Activated effector memory CD4-positive, alpha-beta T cell treated with anti-CD3 and anti-CD28 coated beads, Interleukin-2, amount 50 U/mL, for 16 hours (primary cell): Measurements from ENCODE around the gene OR2Y1.
"Not testable (repeated sequence)": the region's sequence is repeated elsewhere in the genome, so short reads cannot be mapped to it uniquely, and the experiment has no call there.

Experiments
- DNase-seq: peaks from one replicate; pipeline ENCODE4 v3.0.0-alpha.2; 2020

Gene OR2Y1

GRCh38 chr5:180736536-180736935 is 3.3 kb downstream of the OR2Y1 start:
- no peak for DNase-seq

DNA sequence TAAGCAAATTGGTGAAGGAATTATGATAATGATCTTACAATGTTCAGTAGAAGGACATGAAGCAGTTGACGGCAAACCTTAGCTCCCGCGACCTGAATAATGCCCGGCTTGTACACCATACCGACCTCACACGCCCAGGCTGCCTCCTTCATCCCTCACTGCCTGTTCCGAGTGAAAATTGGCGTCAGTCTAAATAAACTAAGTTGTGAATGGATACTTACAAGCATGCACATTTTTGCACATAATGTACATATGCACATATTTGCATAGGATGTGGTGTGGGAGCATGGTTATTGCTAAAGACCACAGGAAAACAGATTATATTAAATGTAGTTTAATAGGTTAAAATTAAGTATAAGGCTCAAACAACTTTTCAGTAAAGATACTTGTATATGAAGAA is 14.9 kb downstream of the OR2Y1 start:
- no peak for DNase-seq

DNA sequence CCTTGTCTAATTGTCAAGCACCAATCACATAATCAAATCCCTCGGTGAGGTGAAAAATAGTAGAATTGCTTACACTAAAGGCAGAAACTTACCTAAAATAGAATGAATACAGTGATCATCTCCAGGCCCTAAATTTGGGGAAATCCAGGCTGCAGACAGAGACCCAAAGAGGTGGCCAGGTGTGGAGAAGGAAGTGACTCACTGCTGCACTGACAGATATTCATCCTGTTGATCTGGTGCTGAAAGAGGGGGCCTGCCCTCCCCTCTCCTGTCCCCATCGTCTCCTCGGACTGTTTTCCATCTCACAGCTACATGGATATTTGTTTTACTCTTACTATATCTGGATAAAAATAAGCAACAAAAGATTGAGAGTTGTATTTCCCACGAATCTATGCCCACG is 15.9 kb downstream of the OR2Y1 start:
- DNase-seq: no peak

GRCh38 chr5:180720486-180720885 is 19.4 kb downstream of the OR2Y1 start:
- no peak for DNase-seq

DNA sequence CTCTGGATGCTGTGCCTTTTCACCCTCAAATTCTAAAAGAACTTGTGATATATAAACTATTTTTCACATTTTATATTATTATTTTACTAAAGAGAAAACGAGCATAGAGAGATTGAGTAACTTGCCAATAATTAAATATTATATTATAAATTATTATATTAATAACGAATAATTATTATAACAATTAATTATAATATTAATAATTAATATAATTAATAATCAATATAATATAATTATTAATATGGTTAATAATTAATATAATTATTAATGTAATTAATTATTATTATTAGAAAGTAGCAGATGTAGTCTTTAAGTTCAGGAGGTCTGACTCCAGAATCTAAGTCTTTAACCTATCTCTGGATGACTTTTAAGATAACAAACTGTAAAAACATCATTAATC is 20.1 kb downstream of the OR2Y1 start:
- no peak for DNase-seq

GRCh38 chr5:180718810-180719453 is 20.9 kb downstream of the OR2Y1 start:
- DNase-seq: no peak

DNA sequence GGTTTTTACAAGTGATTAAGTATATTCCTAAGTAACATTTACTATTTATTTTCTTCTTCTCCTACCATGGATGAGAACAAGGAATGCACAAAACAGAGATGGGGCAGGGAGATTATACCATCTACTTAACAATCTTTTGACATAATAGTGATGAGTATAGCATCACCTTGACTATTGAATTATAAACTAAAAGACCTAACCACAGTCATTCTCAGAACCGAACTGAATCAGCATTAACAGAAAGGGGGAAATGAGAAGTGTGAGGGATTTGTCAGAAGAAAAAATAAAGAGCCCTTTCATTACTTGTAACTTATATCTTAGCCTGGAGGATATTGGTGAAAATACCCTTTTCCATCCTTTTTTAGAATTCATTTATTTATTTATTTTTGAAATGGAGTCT is 21.9 kb downstream of the OR2Y1 start:
- DNase-seq: no peak

GRCh38 chr5:180704362-180704761 is 35.5 kb downstream of the OR2Y1 start:
- no peak for DNase-seq

GRCh38 chr5:180703912-180704311 is 35.9 kb downstream of the OR2Y1 start:
- no peak for DNase-seq

DNA sequence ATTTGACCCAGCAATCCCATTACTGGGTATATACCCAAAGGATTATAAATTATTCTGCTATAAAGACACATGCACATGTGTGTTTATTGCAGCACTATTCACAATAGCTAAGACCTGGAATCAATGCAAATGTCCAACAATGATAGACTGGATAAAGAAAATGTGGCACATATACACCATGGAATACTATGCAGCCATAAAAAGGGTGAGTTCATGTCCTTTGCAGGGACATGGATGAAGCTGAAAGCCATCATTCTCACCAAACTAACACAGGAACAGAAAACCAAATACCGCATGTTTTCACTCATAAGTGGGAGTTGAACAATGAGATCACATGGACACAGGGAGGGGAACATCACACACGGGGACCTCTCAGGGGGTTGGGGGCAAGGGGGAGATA is 36.5 kb downstream of the OR2Y1 start:
- DNase-seq: not testable (repeated sequence)

GRCh38 chr5:180700440-180700839 is 39.4 kb downstream of the OR2Y1 start:
- not testable (repeated sequence) for DNase-seq

DNA sequence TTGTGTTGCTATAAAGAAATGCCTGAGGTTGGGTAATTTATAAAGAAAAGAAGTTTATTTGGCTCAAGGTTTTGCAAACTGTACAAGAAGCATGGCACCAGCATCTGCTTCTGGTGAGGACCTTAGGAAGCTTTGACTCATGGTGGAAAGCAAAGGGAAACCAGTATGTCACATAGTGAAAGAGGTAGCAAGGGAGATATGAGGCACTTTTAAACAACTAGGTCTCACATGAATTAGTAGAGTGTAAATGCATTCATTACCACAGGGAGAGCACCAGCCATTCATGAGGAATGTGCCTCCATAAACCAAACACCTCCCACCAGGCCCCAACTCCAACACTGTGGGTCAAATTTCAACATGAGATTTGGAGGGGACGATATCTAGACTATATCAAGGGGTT is 40.8 kb downstream of the OR2Y1 start:
- no peak for DNase-seq

GRCh38 chr5:180696116-180696515 is 43.7 kb downstream of the OR2Y1 start:
- DNase-seq: no peak

DNA sequence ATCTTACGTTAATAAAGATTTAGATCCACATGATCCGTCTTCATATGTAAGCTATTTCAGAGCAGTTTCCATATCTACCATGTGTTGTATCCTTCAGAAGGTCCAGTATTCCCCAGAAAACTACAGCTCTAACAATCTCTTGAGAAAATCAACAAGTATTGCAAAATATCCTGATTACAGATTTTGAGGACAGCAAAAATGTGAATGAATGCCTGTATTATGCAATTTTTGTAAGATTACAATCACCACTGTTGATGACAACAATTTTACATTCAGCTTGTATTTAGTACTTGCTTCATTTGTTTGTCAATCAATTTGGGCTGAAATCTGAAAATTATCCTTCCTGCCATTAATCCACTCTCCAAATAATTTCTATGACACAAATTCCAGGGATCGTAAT is 47.4 kb downstream of the OR2Y1 start:
- no peak for DNase-seq

GRCh38 chr5:180691046-180691445 is 48.8 kb downstream of the OR2Y1 start:
- DNase-seq: no peak

- DNase-seq: no peak
Observed at GRCh38 chr5:180690562-180690961, 49.3 kb downstream of the OR2Y1 start.

GRCh38 chr5:180689775-180690174 is 50.1 kb downstream of the OR2Y1 start:
- no peak for DNase-seq
